Measurements from ENCODE around the gene ING4.

The ING4 gene

DNA sequence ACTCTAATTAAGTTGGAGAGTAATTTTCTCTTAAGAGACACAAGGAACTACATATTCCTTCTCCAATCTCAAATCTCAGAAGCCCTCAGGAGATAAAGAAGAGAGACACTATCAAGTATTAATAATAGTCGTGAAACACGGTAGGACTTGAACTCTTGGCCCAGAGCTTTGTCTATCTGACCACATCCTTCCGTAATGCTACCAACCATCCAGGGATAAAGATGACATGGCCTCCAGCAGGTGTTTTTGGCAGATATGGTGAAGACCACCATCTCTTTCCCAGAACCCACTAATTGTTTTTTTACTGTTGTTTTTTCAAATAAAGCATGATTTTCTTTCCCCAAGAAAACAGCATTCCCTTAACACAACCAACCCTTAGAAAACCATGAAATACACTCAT lies 22.9 kb upstream of the ING4 start:
- no peak for DNase-seq

DNA sequence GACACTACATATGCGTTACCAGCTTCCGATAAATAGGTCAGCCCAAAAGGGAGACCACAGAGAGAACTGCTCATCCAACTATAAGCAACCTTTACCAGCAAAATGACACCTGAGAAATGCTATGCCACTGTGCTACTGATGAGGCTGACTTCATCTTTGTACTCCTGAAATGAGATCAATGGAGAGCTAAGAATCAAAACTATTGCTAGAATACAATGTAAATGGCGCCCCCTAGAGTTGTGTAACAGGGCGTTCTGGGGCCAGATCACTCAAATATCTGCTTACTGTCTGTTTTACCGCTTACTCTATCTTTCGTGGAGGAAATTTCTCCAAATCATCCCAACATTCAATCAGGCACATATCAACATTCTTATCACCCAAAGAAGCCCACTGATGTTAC lies 21.7 kb upstream of the ING4 start:
- DNase-seq: peak; percentile 31

DNA sequence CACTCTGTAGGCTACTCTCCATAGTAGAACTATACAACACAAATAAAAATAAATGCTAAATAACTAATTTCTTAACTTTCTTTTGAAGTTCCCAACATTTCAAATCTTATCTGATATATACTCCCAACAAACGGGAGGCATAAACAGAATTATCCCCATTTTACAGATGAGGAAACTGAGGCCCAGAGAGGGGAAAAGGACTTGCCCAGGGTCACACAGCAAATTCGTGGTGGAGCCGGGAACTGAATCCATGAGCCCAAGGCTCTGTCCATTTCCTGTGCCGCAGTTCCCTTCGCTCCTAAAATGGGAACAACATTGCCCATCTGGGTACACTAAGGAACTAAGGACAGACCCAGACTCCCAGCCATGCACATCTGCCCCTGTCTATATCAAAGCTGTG lies 14.0 kb upstream of the ING4 start:
- no peak for DNase-seq

DNA sequence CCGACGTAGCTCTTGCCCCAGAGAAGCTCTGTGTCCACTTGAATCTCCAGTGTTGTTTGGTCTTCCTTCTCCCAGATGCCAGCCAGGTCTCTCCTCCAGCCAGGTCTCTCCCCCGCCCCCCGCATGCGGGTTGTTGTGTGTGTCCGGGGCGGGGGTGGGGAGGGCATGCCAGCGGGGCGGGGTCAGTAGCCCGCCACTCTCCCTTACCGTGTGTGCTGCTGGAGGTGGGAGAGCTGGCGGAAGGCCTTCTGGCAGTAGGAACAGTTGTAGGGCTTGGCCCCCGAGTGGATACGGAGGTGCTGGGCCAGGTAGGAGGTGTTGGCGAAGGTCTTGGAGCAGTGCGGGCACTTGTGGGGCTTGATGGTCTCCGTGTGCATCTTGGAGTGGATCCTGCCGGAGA lies 9.2 kb upstream of the ING4 start:
- DNase-seq: no peak

DNA sequence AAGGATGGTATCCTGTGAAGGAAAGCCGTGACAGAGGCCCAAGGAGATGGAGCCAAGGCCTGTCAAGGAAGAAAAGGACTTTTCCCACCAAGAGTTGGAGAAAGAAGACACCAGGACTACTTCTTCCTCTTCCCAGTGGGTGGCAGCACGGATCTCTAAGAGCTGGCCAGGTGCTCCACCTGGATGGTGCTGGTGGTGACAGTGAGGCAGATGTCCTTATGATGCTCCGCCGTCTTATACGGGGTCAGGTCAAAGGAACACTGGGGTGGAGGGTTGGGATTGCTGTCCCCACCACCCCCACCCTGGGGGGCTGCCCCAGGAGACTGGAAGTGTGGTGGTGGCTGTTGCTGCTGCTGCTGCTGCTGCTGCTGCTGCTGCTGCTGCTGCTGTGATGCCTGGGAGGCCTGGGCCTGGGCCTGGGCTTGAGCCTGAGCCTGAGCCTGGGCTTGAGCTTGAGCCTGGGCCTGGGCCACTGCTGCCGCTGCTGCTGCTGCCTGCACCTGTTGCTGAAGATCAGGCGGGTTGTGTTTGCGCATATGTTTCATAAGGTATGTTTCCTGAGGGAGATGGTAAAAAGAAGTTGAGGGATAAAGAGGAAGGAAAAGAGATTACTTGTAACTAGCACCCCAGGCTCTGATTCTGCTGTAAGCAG lies 4.8 kb upstream of the ING4 start:
- DNase-seq: no peak

DNA sequence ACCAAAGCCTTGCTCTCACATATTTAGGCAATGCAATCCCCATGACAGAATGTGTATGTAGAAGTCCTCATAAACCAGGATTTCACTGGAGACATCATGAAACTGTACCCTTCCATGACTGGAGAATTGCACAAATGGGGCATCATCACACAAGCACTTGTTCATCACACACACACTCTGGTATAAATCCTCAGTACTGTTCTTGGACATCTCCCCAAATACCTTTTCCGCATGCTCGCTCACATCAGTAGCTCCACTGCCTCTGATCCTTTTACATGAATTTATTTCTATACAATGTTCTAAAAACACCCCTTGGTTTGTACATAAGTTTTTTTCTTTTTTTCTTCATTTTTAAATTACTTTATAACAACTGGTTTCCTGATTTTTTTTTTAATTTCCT lies 3.3 kb upstream of the ING4 start:
- no peak for DNase-seq

DNA sequence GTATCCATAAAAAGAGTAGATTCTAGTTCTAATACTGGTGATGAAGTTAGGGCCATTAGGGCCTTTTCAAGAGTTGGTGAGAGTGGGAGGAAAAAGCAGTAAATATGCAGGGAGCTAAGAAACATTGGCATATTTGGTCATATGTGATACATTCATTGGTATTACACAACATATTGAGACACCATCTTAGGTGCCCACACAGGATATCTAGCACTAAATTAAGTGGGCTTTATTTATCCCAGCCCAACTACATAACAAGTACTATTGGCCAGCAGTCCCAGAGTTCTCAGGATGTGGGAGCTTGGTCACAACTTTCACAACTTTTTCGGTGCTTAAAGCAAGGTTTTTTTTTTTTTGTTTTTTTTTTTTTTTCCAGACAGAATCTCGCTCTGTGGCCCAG lies 2.0 kb upstream of the ING4 start:
- no peak for DNase-seq

DNA sequence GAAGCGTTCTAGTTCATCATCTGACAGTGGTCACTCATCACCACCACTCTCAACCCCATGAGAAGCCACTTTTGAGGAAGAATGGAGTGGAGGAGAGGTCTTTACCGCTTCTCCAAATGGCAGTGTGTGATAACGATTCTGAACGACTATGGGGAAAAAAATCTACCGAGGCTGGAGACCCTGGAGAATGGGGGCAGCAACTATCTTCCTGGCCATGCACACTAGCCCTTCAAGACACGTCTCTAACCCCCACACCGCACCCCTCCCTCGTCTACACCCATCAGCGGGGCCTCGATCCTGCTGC lies 365 bp downstream of the ING4 start:
- DNase-seq: no peak

DNA sequence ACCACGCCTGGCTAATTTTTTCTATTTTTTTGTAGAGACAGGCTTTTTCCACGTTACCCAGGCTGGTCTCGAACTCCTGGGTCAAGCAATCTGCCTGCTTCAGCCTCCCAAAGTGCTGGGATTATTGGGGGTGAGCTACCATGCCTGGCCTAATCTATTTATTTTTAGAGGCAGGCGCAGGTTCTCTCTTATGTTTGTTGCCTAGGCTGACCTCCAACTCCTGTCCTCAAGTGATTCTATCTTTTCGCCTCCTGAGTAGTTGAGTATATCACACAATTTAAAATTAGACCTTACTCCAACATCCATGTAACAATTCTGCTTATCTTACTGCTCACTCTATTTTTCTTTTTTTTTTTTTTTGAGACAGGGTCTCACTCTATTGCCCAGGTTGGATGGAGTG lies 8.9 kb downstream of the ING4 start:
- no peak for DNase-seq

DNA sequence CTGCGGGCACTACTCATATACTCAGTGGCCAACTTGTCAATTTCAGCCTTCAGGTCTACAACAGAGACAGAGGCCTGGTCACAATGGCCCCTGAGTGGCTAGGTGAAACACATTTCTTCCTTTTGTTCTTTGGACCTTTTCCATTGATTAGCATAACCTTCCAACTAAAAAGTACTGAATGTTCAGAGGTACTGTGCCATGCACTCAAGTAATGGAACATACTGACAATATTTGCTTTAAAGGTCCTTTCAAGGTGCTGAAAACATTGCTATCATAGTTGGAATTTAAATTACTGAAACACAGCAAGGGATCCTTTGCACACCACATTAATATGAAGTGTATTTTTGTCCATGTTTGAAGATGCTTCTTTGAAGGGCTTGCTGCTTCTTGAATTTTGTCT lies 9.6 kb downstream of the ING4 start:
- no peak for DNase-seq

DNA sequence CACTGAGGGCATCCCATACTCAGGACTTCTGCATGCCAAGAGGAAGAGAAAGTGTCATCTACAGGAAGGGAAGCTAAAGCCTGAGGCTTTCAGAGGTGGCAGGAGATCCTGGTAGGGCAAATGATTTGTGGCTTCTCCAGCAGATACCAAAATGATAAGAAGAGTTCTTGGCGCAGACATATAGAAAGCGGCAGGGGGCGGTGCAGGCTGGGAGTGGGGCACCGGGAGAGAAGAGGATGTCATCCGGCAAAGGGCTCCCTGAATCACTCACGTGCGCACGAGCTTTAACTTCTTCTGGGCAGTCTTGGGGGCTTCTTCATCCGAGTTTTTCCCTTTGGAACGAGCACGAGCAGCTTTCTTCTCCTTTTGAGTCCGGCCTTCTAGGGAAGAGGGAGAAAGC lies 10.5 kb downstream of the ING4 start:
- no peak for DNase-seq

DNA sequence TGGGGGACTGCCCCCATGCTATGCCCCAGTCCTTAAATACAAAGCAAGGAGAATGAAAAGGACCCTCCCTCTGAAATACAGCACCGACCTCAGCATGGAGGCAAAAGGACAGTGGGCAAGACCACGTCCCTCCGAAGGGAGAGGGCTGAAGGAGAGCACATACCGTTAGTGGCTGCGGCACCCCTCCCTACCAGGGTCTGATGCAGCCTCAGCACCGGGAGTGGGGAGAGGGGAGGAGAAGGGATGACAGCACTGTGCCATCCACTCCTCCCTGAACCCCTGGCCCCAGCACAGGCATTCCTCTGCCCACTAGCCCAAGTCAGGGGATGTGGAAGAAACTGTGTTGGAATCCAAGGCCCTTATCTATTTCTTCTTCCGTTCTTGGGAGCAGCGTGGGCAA lies 12.1 kb downstream of the ING4 start:
- no peak for DNase-seq

DNA sequence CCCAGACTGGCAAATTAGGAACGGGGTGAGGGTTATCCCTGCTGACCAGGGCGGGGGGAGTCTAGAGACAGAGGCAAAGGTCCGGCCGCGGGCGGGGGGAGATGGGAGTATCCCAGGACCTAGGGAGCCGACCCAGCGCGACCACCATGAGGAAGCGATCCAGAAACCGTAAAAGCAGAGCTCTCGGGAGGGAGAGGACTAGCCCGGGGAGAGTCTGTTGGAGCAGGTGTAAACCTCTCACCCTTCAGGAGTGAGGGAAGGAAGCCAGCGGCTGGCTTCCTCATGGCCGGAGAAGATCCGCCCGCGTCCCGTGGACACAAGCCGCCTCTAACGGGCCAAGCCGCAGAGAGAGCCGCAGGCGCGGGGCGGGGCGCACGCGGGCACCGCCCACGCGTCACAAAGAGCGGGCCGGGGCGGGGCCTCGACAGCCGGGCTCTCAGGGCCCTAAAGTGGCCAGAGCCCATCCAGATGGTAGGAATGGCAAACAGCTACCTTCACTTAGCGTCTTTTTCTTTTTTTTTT lies 15.8 kb downstream of the ING4 start, which contains the start of gene ACRBP:
ACRBP (minus strand) TSS at position 350 of the 522 bp plus-strand sequence; CDS start at position 284, 66 bp downstream.
- DNase-seq: peak; percentile 44

DNA sequence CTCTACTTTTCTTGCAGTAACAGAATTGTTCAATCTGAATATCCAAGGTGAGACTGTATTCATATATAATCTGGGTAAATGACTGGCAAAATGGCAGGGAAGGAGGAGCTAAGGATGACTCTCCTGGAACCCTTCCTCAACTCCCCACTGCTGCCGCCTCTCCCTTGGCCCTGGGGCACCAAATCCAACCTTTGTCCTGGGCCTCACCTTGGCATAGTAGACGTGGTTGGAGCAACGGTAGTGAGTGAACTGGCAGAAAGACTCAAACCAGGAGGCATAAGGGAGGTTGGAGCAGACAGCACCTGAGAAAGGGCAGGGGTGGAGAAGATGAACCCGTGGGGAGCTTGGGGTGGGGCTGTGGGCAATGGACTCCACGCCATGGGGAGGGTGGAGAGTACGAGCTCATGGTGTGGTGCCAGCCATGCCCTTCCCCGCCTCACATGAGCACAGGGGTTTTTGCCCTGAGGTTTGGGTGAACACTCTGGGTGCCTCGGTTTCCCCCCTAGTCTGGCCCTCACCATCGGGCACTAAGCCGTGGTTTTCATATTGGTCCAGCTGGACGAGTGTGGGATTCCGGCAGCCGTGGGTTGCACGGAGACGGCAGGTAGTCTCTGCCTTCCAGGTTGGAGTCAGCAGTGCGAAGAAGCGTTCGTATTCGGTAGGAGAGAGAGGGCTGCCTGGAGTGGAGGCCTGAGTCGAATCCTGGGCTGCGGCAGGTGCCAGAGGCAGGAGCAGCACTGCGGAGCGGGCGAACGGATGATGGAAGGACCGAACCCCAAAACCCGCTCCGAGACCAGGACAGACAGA lies 16.4 kb downstream of the ING4 start:
- DNase-seq: no peak

DNA sequence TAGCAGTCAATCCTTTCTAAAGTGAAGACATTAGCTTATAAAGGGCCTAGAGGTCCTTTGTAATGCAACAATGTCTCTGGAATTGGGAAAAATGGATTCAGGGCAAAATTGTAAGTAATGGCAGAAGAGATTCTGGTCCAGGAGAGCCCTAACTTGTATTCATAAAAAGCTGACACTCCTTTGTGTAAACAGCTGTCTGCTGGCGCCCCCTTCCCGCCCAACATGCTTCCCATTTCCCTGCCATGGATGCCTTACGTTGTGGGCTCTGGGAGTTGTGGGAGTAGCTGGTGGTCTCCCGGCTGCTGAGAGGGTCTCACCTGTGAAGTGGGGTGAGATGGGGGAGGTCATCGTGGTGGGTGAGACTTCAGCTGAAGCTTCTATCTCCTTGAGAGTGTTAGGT lies 18.0 kb downstream of the ING4 start:
- DNase-seq: no peak

DNA sequence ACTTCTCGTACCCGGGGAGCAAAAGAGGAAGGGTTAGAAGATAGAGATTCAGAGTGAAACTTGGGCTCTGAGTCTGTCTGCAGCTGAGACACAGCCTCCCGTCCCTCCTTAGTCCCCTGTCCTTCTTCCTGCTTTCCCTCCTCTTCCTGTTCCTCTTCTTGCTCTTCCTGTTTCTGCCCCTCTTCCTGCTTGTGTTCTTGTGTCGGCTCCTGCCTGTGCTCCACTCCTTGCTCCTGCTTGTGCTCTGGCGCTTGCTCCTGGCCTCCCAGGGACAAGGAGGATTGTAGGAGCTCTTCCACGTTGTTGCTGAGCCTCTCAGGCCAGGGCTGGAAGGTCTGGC lies 18.7 kb downstream of the ING4 start:
- DNase-seq: no peak

DNA sequence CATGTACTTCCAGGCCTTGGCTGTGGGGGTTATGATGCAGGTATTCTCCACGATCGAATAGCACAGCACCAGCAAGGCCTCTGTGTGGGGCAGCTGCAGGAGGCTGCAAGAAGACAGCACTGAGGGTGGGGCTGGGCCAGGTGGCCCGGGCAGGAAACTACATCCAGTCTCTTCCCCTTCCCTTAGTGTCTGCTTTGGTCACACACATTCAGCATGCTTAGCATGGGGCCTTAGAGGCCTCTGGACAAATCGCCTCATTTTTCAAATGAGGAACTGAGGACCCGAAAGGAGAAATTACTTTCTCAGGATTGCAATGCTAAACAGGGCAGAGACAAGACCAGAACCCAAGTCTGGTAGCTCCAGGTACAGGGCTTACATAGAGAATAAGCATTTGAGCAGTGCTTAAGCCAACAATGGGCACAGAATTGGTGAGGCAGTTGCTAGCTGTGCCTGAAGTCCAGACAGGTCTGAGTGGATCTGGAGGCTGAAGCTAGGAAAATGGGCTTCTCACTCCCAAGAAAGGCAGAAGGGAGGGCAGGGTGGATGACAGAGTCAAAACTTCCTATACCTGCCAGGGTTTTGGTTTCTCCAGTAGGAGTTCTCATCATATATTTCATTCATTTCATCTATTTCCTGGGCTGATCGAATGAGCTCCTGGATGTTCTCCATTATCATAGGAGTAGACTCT lies 19.2 kb downstream of the ING4 start:
- no peak for DNase-seq

DNA sequence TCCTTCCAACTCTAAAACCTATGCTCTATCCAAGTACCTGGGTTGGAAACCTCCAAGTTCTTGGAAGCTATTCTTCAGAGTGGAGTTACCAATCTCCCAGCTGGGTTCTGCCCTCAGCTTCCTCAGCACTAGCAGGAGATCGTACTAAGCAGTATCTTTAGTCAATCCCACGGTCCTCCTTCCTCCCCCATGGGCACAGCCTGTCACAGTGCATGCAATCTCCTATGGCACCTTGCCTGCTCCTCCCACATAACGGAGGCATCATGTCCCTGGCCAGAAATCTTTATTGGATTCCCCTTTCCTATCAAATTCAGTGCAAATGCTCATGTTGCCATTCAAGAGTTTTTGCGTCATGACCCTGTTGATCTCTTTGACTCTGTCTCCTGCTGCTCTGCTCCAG lies 21.8 kb downstream of the ING4 start:
- no peak for DNase-seq

DNA sequence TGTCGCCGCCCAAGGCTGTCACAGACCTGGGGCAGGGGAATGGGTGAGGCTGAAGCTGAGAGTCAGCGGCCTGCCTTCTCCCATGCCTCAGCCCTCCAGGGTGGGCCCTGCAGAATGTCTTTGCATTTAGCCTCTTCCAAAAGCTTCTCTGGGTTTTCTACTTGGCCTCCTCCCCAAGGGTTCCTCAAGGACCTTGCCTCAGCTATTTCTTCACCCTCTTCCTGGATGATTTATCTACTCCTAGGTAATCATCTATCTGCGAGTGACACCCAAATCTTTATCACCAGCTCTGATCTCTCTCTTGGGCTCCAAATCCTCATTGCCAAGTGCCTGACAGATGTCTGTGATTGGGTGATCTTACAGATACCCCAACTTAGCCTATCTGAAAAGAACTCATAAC lies 22.4 kb downstream of the ING4 start:
- DNase-seq: no peak

DNA sequence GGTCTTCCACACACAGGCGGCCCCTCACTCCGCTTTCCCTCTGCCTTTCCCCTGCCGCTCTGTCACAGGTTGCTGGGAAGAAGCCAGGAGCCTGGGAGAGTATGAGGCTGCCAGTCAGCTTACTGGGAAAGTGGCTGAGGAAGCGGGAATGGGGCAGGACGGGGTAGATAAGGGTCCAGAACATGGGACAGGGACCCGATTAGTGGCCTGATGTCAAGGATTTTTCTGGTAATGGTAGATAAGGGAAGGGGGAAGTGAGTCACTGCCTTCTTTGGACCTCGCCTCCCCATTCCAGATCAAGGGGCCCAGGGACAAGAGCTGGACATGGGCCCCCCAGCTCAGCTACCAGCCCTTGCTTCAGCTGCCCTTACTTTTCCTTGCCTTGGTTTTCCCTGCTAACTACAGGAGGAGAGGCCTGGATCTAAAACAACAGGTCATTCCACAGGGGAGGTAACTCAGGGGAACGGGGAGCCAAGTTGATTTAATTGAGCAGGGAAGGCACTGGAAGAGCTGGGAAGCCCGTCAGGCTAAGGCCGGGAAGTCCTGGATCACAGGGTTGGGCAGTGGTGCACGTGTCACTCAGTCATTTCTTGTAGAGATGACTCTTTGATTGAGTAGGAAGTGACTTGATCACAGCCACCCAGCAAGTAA lies 23.6 kb downstream of the ING4 start:
- DNase-seq: no peak

DNA sequence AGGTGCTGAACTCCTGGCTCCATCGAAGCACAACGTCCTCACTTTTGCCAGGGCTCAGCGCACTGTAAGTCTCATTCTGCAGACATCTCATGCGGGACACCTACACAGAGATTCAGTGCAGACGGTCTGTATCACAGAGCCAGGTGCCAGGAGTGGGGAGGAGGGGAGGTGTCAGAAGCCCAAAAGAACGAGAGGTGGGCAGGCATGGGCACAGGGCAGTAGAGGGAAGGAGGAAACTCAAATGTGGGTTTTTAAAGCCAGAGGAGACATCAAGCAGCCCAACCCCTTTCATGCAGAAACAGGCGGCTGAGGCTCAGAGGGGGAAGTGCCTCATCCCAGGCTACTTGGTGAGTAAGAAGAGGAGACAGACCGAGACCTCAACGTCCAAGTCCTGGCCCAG lies 24.6 kb downstream of the ING4 start:
- no peak for DNase-seq

DNA sequence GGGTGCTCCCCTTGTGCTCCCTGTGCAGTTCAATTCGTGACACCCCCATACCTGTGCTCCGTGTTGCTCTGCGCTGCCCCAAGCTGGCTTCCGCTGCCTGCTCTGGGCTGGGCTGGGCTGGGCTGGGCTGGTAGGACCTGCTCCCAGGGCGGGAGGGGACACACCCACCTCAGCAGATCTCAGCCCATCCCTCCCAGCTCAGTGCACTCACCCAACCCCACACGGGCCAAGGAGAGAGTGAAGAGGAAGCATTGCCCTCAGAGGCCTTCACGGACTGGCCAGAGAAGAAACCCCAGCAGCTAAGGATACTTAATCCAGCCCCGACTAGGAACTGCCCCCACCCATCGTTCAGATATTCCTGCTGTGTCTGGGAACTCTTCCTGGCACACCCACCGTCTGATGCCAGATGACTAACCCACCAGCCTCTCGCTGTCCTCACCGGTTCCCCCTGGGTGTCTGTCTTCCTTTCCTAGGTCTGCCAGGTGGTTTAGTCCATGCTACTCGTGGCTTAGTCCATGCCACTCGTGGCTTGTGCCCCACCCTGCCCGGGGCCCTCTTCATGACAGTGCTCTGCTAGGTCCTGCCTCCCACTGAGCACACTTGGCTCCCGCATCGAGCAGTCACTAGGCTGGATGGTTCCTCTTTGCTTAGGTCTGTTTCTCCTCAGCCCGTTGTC lies 26.9 kb downstream of the ING4 start, which contains the start of gene LPAR5:
LPAR5 (minus strand) TSS at position 104 of the 676 bp plus-strand sequence. CDS start 14,711 bp downstream, outside the sequence.
- no peak for DNase-seq

DNA sequence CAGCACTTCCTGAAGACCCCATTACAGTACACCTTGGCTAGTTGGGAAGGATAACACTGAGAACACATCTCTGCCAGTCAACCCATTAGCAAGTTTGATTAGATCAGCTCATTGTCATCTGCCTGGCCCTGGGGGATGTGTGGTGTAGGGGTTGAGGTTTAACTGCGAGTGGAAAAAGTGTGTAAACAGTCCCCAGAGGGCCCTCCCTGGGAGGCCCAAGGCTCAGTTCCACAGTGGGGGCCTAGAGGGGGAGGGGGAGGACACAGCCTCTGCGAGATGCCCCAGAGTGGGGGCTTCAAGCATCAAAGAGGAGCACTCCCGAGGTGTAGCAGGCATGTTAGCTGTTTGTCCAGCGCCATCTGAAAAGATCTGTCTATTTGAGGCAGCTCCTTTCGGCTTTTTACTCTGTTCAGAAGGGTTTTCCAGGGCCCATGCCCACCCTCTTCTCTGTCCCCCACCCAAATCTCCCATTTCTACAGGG lies 27.5 kb downstream of the ING4 start:
- peak; percentile 38 for DNase-seq

All from stimulated activated CD4-positive, alpha-beta T cell treated with anti-CD3 and anti-CD28 coated beads, Interleukin-4, amount 100 ng/mL, for 1 hour (primary cell).